ENCODE measurements around the gene NR2F1-AS1.

The NR2F1-AS1 gene

GRCh38 chr5:93589152-93589828 is 8.3 kb upstream of the NR2F1-AS1 start:
- DNase-seq (ENCODE audit: low read depth), result no peak

GRCh38 chr5:93588352-93589151 is 7.5 kb upstream of the NR2F1-AS1 start:
- no peak for DNase-seq (ENCODE audit: low read depth)

- DNase-seq (ENCODE audit: low read depth), result no peak
Measured at GRCh38 chr5:93587597-93588351, 6.8 kb upstream of the NR2F1-AS1 start.

GRCh38 chr5:93586736-93587596 is 5.9 kb upstream of the NR2F1-AS1 start:
- DNase-seq (ENCODE audit: low read depth), result no peak

- DNase-seq (ENCODE audit: low read depth), result no peak
Measured at GRCh38 chr5:93585767-93586385, 4.9 kb upstream of the NR2F1-AS1 start.

GRCh38 chr5:93585041-93585766 is 4.2 kb upstream of the NR2F1-AS1 start:
- DNase-seq (ENCODE audit: low read depth), result no peak

- DNase-seq (ENCODE audit: low read depth), result no peak
Measured at GRCh38 chr5:93584596-93585040, 3.6 kb upstream of the NR2F1-AS1 start.

GRCh38 chr5:93583768-93584595 is 3.0 kb upstream of the NR2F1-AS1 start:
- no peak for DNase-seq (ENCODE audit: low read depth)

- no peak for DNase-seq (ENCODE audit: low read depth)
Measured at GRCh38 chr5:93583439-93583767, 2.4 kb upstream of the NR2F1-AS1 start.

GRCh38 chr5:93582677-93583438 is 1.8 kb upstream of the NR2F1-AS1 start, which contains the start of gene NR2F1:
Gene NR2F1, plus strand, starts transcription at chr5:93583222. Its CDS starts 1,802 bp downstream, at chr5:93585024.
- DNase-seq (ENCODE audit: low read depth), result no peak

- DNase-seq (ENCODE audit: low read depth), result no peak
Measured at GRCh38 chr5:93582167-93582462, 1.1 kb upstream of the NR2F1-AS1 start.

GRCh38 chr5:93580063-93580926 is 724 bp downstream of the NR2F1-AS1 start:
- no peak for DNase-seq (ENCODE audit: low read depth)

- DNase-seq (ENCODE audit: low read depth), result no peak
Measured at GRCh38 chr5:93579692-93580062, 1.3 kb downstream of the NR2F1-AS1 start.

GRCh38 chr5:93578813-93579691 is 2.0 kb downstream of the NR2F1-AS1 start:
- no peak for DNase-seq (ENCODE audit: low read depth)

GRCh38 chr5:93577854-93578812 is 2.9 kb downstream of the NR2F1-AS1 start:
- DNase-seq (ENCODE audit: low read depth), result no peak

Data from stimulated activated CD8-positive, alpha-beta memory T cell treated with anti-CD3 and anti-CD28 coated beads, Interleukin-15, amount 100 ng/mL, for 1 hour (primary cell).